Natural killer cell treated with Interleukin-12 subunit alpha and Interleukin-12 subunit beta and Interleukin-15 and Interleukin-18, amount 100 ng/mL, for 72 hours (primary cell): Measurements from ENCODE around the gene ZCCHC14. TPM values are rescaled to one million over a fixed set of nuclear protein-coding genes. Genes with fewer than 3 reads are reported as not detected.

ENCODE experiments used
- ATAC-seq, 2 donors: fragments of 150-1000 bp; cut with Tn5 transposase in 1 of 2; sonication (Bioruptor Pico), chemical (Tn5 transposase) in 1 of 2; 2 replicates each; pipeline ENCODE4 v1.10.0; 2021
- DNase-seq: peaks from one replicate; pipeline ENCODE4 v3.0.0; 2022; ENCODE audit warnings: low spot score
- H3K27ac Mint-ChIP-seq, 2 donors: 1 replicate in 1 of 2; 2 replicates in 1 of 2; pipeline ENCODE4 v1.8.0; 2022; ENCODE audit warnings: mixed read lengths in 2 of 2, mild to moderate bottlenecking in 1 of 2, moderate library complexity in 1 of 2
- H3K27me3 Mint-ChIP-seq, 2 donors: 1 replicate in 1 of 2; 2 replicates in 1 of 2; pipeline ENCODE4 v1.8.0; 2022; ENCODE audit warnings: mixed read lengths in 2 of 2
- H3K36me3 Mint-ChIP-seq: one replicate; pipeline ENCODE4 v1.8.0; 2022; ENCODE audit warnings: mixed read lengths
- H3K4me1 Mint-ChIP-seq, 2 donors: 1 replicate in 1 of 2; 2 replicates in 1 of 2; pipeline ENCODE4 v1.8.0; 2022; ENCODE audit warnings: low read depth in 2 of 2, mixed read lengths in 2 of 2, mild to moderate bottlenecking in 1 of 2
- H3K4me3 Mint-ChIP-seq: one replicate; pipeline ENCODE4 v1.8.0; 2022; ENCODE audit warnings: mixed read lengths
- H3K9me3 Mint-ChIP-seq: 2 replicates; pipeline ENCODE4 v1.8.0; 2022; ENCODE audit warnings: mixed read lengths
- total RNA-seq, 2 donors: library from RNA; stranded (reverse); gene quantifications; one replicate each; pipeline ENCODE4 v1.2.3, GENCODE V29; 2022

ZCCHC14 gene
- 10 to 100 TPM; 15.7 to 15.9 TPM for total RNA-seq

GRCh38 chr16:87492721-87493607, at the start of gene ZCCHC14:
Gene ZCCHC14 (minus strand): TSS chr16:87493024. CDS start chr16:87492238, 786 bp downstream.
- no peaks in the 10 kb centered on the region for H3K36me3 Mint-ChIP-seq
- peak within 1 kb of the TSS; percentile 89 for H3K4me3 Mint-ChIP-seq
- no peaks in the 10 kb centered on the region for H3K27me3 Mint-ChIP-seq
- ATAC-seq (peak; percentile 93), DNase-seq (peak; percentile 100)
- no peaks in the 10 kb centered on the region for H3K9me3 Mint-ChIP-seq
- H3K4me1 Mint-ChIP-seq: peaks cover 55 to 62% of the 10 kb centered on the region in 2 donors
- H3K27ac Mint-ChIP-seq: peak within 1 kb of the TSS; percentile 66 to 86

GRCh38 chr16:87541872-87542234, 49.0 kb upstream of the ZCCHC14 start:
- Mint-ChIP-seq H3K4me3 (no peak overlapping the region), H3K4me1 (peaks cover 9 to 26% of the 10 kb centered on the region in 2 donors), H3K27me3 (peaks cover 28 to 33% of the 10 kb centered on the region in 2 donors), H3K36me3 (peaks cover 3% of the 10 kb centered on the region), H3K27ac (no peak overlapping the region), H3K9me3 (no peaks in the 10 kb centered on the region)
- no peak for DNase-seq
- ATAC-seq: no peak

GRCh38 chr16:87541147-87541871, 48.5 kb upstream of the ZCCHC14 start:
- ATAC-seq: no peak
- Mint-ChIP-seq H3K4me3 (no peak overlapping the region), H3K9me3 (no peaks in the 10 kb centered on the region), H3K4me1 (peaks cover 9 to 23% of the 10 kb centered on the region in 2 donors), H3K27ac (no peak overlapping the region), H3K27me3 (peaks cover 29 to 36% of the 10 kb centered on the region in 2 donors), H3K36me3 (peaks cover 5% of the 10 kb centered on the region)
- DNase-seq: no peak

- Mint-ChIP-seq H3K27me3 (peaks cover 32 to 40% of the 10 kb centered on the region in 2 donors), H3K4me1 (peaks cover 12 to 20% of the 10 kb centered on the region in 2 donors), H3K36me3 (peaks cover 5% of the 10 kb centered on the region), H3K27ac (no peak overlapping the region), H3K9me3 (no peaks in the 10 kb centered on the region), H3K4me3 (no peak overlapping the region)
- DNase-seq (no peak), ATAC-seq (no peak)
Observed at GRCh38 chr16:87540897-87541146, 48.0 kb upstream of the ZCCHC14 start.

- DNase-seq (no peak), ATAC-seq (no peak)
- H3K4me3 Mint-ChIP-seq: no peak overlapping the region
- peaks cover 5% of the 10 kb centered on the region for H3K36me3 Mint-ChIP-seq
- peaks cover 35 to 45% of the 10 kb centered on the region in 2 donors for H3K27me3 Mint-ChIP-seq
- H3K4me1 Mint-ChIP-seq: peaks cover 14 to 20% of the 10 kb centered on the region in 2 donors
- no peak overlapping the region for H3K27ac Mint-ChIP-seq
- H3K9me3 Mint-ChIP-seq: no peaks in the 10 kb centered on the region
Observed at GRCh38 chr16:87540072-87540896, 47.5 kb upstream of the ZCCHC14 start.

GRCh38 chr16:87539113-87539512, 46.3 kb upstream of the ZCCHC14 start:
- peaks cover 10 to 15% of the 10 kb centered on the region in 2 donors for H3K4me1 Mint-ChIP-seq
- no peaks in the 10 kb centered on the region for H3K9me3 Mint-ChIP-seq
- no peak overlapping the region for H3K4me3 Mint-ChIP-seq
- H3K27me3 Mint-ChIP-seq: peaks cover 41 to 47% of the 10 kb centered on the region in 2 donors
- no peak overlapping the region for H3K27ac Mint-ChIP-seq
- DNase-seq (peak; percentile 25), ATAC-seq (no peak)
- H3K36me3 Mint-ChIP-seq: peaks cover 5% of the 10 kb centered on the region

GRCh38 chr16:87538594-87538993, 45.8 kb upstream of the ZCCHC14 start:
- no peak overlapping the region for H3K4me3 Mint-ChIP-seq
- ATAC-seq: no peak
- peaks cover 5% of the 10 kb centered on the region for H3K36me3 Mint-ChIP-seq
- peaks cover 5 to 10% of the 10 kb centered on the region in 2 donors for H3K4me1 Mint-ChIP-seq
- H3K27me3 Mint-ChIP-seq: peaks cover 39 to 47% of the 10 kb centered on the region in 2 donors
- H3K9me3 Mint-ChIP-seq: no peaks in the 10 kb centered on the region
- no peak overlapping the region for H3K27ac Mint-ChIP-seq
- DNase-seq: peak; percentile 51

- H3K4me3 Mint-ChIP-seq: no peak overlapping the region
- H3K9me3 Mint-ChIP-seq: peaks cover 1% of the 10 kb centered on the region
- H3K27me3 Mint-ChIP-seq: peaks cover 39 to 47% of the 10 kb centered on the region in 2 donors
- ATAC-seq (no peak), DNase-seq (no peak)
- H3K27ac Mint-ChIP-seq: no peak overlapping the region
- peaks cover 5 to 8% of the 10 kb centered on the region in 2 donors for H3K4me1 Mint-ChIP-seq
- peaks cover 5% of the 10 kb centered on the region for H3K36me3 Mint-ChIP-seq
Observed at GRCh38 chr16:87538160-87538559, 45.3 kb upstream of the ZCCHC14 start.

GRCh38 chr16:87536795-87537142, 43.9 kb upstream of the ZCCHC14 start:
- H3K27ac Mint-ChIP-seq: no peak overlapping the region
- DNase-seq: no peak
- H3K27me3 Mint-ChIP-seq: peaks cover 43 to 47% of the 10 kb centered on the region in 2 donors
- peaks cover 5% of the 10 kb centered on the region for H3K36me3 Mint-ChIP-seq
- ATAC-seq: no peak
- peaks cover 8% of the 10 kb centered on the region for H3K9me3 Mint-ChIP-seq
- peaks cover 5 to 8% of the 10 kb centered on the region in 2 donors for H3K4me1 Mint-ChIP-seq
- no peak overlapping the region for H3K4me3 Mint-ChIP-seq

GRCh38 chr16:87535855-87536794, 43.3 kb upstream of the ZCCHC14 start:
- no peak overlapping the region for H3K27ac Mint-ChIP-seq
- peaks cover 5% of the 10 kb centered on the region for H3K36me3 Mint-ChIP-seq
- H3K4me1 Mint-ChIP-seq: peaks cover 5 to 8% of the 10 kb centered on the region in 2 donors
- H3K4me3 Mint-ChIP-seq: no peak overlapping the region
- H3K27me3 Mint-ChIP-seq: peaks cover 43 to 47% of the 10 kb centered on the region in 2 donors
- H3K9me3 Mint-ChIP-seq: peaks cover 8% of the 10 kb centered on the region
- ATAC-seq: no peak
- peak; percentile 3 for DNase-seq

- ATAC-seq: no peak
Observed at GRCh38 chr16:87535457-87535854, 42.6 kb upstream of the ZCCHC14 start.

GRCh38 chr16:87534751-87535150, 41.9 kb upstream of the ZCCHC14 start:
- peaks cover 36 to 39% of the 10 kb centered on the region in 2 donors for H3K27me3 Mint-ChIP-seq
- H3K27ac Mint-ChIP-seq: no peak overlapping the region
- H3K4me1 Mint-ChIP-seq: peaks cover 5 to 8% of the 10 kb centered on the region in 2 donors
- no peak overlapping the region for H3K4me3 Mint-ChIP-seq
- ATAC-seq (no peak), DNase-seq (no peak)
- peaks cover 5% of the 10 kb centered on the region for H3K36me3 Mint-ChIP-seq
- peaks cover 8% of the 10 kb centered on the region for H3K9me3 Mint-ChIP-seq

More at GRCh38 chr16:87535457-87535854, 42.6 kb upstream of the ZCCHC14 start:
- peaks cover 41 to 45% of the 10 kb centered on the region in 2 donors for H3K27me3 Mint-ChIP-seq
- H3K4me1 Mint-ChIP-seq: peaks cover 5 to 8% of the 10 kb centered on the region in 2 donors
- no peak overlapping the region for H3K4me3 Mint-ChIP-seq
- peaks cover 5% of the 10 kb centered on the region for H3K36me3 Mint-ChIP-seq
- DNase-seq: peak; percentile 5
- H3K27ac Mint-ChIP-seq: no peak overlapping the region
- H3K9me3 Mint-ChIP-seq: peaks cover 8% of the 10 kb centered on the region
